Muscle of arm (tissue), 12 donors: ENCODE results near the gene GABRB3. TPM values are rescaled to one million over a fixed set of nuclear protein-coding genes. Genes with fewer than 3 reads are reported as not detected.
A peak's percentile ranks its signal among the peaks of the same experiment; 100 is the strongest.

Source experiments
- DNase-seq: peaks from one replicate; pipeline ENCODE4 v3.0.0-alpha.2; 2013
- polyA plus RNA-seq, 12 donors: library from polyadenylated mRNA; unstranded; fragments of 120-200 nt; gene quantifications; one replicate each; pipeline ENCODE4 v1.2.1, GENCODE V29; 2013; ENCODE audit not compliant: insufficient read length in 12 of 12

The GABRB3 gene
- polyA plus RNA-seq, 12 donors: 1.1 to 3.1 (median 2.1) TPM; not detected in 2

- DNase-seq: no peak
Observed at GRCh38 chr15:26631894-26632293, 141.0 kb downstream of the GABRB3 start.

- no peak for DNase-seq
Observed at GRCh38 chr15:26630857-26631256, 142.0 kb downstream of the GABRB3 start.

GRCh38 chr15:26628879-26629529, 143.9 kb downstream of the GABRB3 start:
- DNase-seq: peak; percentile 4

GRCh38 chr15:26628071-26628470, 144.8 kb downstream of the GABRB3 start:
- no peak for DNase-seq

GRCh38 chr15:26624128-26624527, 148.7 kb downstream of the GABRB3 start:
- DNase-seq: no peak

GRCh38 chr15:26623071-26623470, 149.8 kb downstream of the GABRB3 start:
- DNase-seq: no peak

GRCh38 chr15:26621816-26622215, 151.1 kb downstream of the GABRB3 start:
- no peak for DNase-seq

- no peak for DNase-seq
Observed at GRCh38 chr15:26620528-26621458, 152.1 kb downstream of the GABRB3 start.

GRCh38 chr15:26615927-26616302, 157.0 kb downstream of the GABRB3 start:
- no peak for DNase-seq

GRCh38 chr15:26615188-26615926, 157.5 kb downstream of the GABRB3 start:
- DNase-seq: no peak

GRCh38 chr15:26614734-26615133, 158.1 kb downstream of the GABRB3 start:
- DNase-seq: no peak

GRCh38 chr15:26598704-26599103, 174.2 kb downstream of the GABRB3 start:
- DNase-seq: no peak

- DNase-seq: no peak
Observed at GRCh38 chr15:26595611-26596010, 177.3 kb downstream of the GABRB3 start.

GRCh38 chr15:26590676-26591075, 182.2 kb downstream of the GABRB3 start:
- no peak for DNase-seq

GRCh38 chr15:26582840-26583239, 190.0 kb downstream of the GABRB3 start:
- no peak for DNase-seq

GRCh38 chr15:26580943-26581342, 191.9 kb downstream of the GABRB3 start:
- DNase-seq: no peak

GRCh38 chr15:26572602-26573350, 200.1 kb downstream of the GABRB3 start:
- no peak for DNase-seq

GRCh38 chr15:26571346-26571745, 201.5 kb downstream of the GABRB3 start:
- peak; percentile 35 for DNase-seq

GRCh38 chr15:26565542-26565941, 207.3 kb downstream of the GABRB3 start:
- DNase-seq: no peak

- DNase-seq: no peak
Observed at GRCh38 chr15:26564361-26564760, 208.5 kb downstream of the GABRB3 start.

GRCh38 chr15:26562336-26562735, 210.5 kb downstream of the GABRB3 start:
- DNase-seq: no peak

GRCh38 chr15:26561896-26562295, 211.0 kb downstream of the GABRB3 start:
- DNase-seq: peak; percentile 5
